Left ventricle myocardium inferior (tissue), 1 donor: ENCODE data around the gene LATS2. TPM values are rescaled to one million over a fixed set of nuclear protein-coding genes. Genes with fewer than 3 reads are reported as not detected.

Source experiments
- DNase-seq: peaks from one replicate; pipeline ENCODE4 v3.0.0-alpha.2; 2020
- H3K27ac ChIP-seq: fragments of 200-600 bp; replicated peaks from 2 replicates; pipeline ENCODE4 v1.8.0; 2021
- H3K27me3 ChIP-seq: fragments of 200-600 bp; 2 replicates; pipeline ENCODE4 v1.8.0; 2021; ENCODE audit warnings: low read depth
- H3K36me3 ChIP-seq: fragments of 200-600 bp; 2 replicates; pipeline ENCODE4 v1.8.0; 2021
- H3K4me1 ChIP-seq: fragments of 200-600 bp; 2 replicates; pipeline ENCODE4 v1.8.0; 2021
- H3K4me3 ChIP-seq: fragments of 200-600 bp; 2 replicates; pipeline ENCODE4 v1.8.0; 2021; ENCODE audit warnings: mild to moderate bottlenecking, moderate library complexity
- H3K9me3 ChIP-seq: fragments of 200-600 bp; replicated peaks from 2 replicates; pipeline ENCODE4 v1.8.0; 2021
- CTCF ChIP-seq: fragments of 200-600 bp; IDR thresholded peaks from 2 replicates; pipeline ENCODE4 v1.8.0; 2021; ENCODE audit warnings: antibody characterized with exemption, mild to moderate bottlenecking, borderline replicate concordance
- intact Hi-C: fragments of 100-400 bp; cut with micrococcal nuclease; formaldehyde crosslinking; loops from one replicate; pipeline ENCODE4 v1.11.0; 2022
- total RNA-seq: library from RNA; stranded (reverse); fragmentation: NEBNext Ultra II Directional; extraction: Animal tissue kit (Norgen Biotek cat#: 25700); gene quantifications from one replicate; pipeline ENCODE4 v1.2.1, GENCODE V29; 2021
- donor health status: DM: no; HTN: yes; CAD: no; lungs with severe emphysema.

Gene LATS2
- total RNA-seq, 1 donor from 2014 or later, result 20.2 TPM

GRCh38 chr13:20990910-20991525, 70.4 kb downstream of the LATS2 start:
- H3K4me3 ChIP-seq, result no peak overlapping the region
- intact Hi-C loops, result no loop called here
- no peak for DNase-seq
- H3K4me1 ChIP-seq, result peaks cover 34% of the 10 kb centered on the region
- peak overlapping the region; percentile 59 for H3K27ac ChIP-seq
- H3K36me3 ChIP-seq, result peaks cover 46% of the 10 kb centered on the region
- H3K27me3 ChIP-seq, result no peaks in the 10 kb centered on the region
- TF ChIP-seq CTCF, result no peak
- no peaks in the 10 kb centered on the region for H3K9me3 ChIP-seq

- no peak for TF ChIP-seq CTCF
- Histone ChIP-seq H3K27ac (peak overlapping the region; percentile 59), H3K4me1 (peaks cover 23% of the 10 kb centered on the region), H3K9me3 (no peaks in the 10 kb centered on the region), H3K27me3 (no peaks in the 10 kb centered on the region), H3K4me3 (no peak overlapping the region), H3K36me3 (peaks cover 55% of the 10 kb centered on the region)
- DNase-seq, result no peak
- intact Hi-C loops, result no loop called here
These were observed 71.6 kb downstream of the LATS2 start for GRCh38 chr13:20989656-20990321.

- no peak for TF ChIP-seq CTCF
- Histone ChIP-seq H3K27me3 (no peaks in the 10 kb centered on the region), H3K27ac (peak overlapping the region; percentile 59), H3K9me3 (no peaks in the 10 kb centered on the region), H3K4me3 (no peak overlapping the region), H3K4me1 (peaks cover 23% of the 10 kb centered on the region), H3K36me3 (peaks cover 55% of the 10 kb centered on the region)
- no peak for DNase-seq
- intact Hi-C loops, result no loop called here
These were observed 72.3 kb downstream of the LATS2 start for GRCh38 chr13:20988909-20989655.

GRCh38 chr13:20988033-20988908, 73.1 kb downstream of the LATS2 start:
- DNase-seq, result no peak
- Histone ChIP-seq H3K9me3 (no peaks in the 10 kb centered on the region), H3K36me3 (peaks cover 62% of the 10 kb centered on the region), H3K4me1 (peaks cover 14% of the 10 kb centered on the region), H3K4me3 (no peak overlapping the region), H3K27ac (no peak overlapping the region), H3K27me3 (no peaks in the 10 kb centered on the region)
- TF ChIP-seq CTCF, result no peak
- intact Hi-C loops, result no loop called here

- H3K27ac ChIP-seq, result no peak overlapping the region
- peaks cover 13% of the 10 kb centered on the region for H3K4me1 ChIP-seq
- H3K4me3 ChIP-seq, result no peak overlapping the region
- intact Hi-C loops, result no loop called here
- H3K9me3 ChIP-seq, result no peaks in the 10 kb centered on the region
- no peaks in the 10 kb centered on the region for H3K27me3 ChIP-seq
- no peak for TF ChIP-seq CTCF
- H3K36me3 ChIP-seq, result peaks cover 68% of the 10 kb centered on the region
- DNase-seq, result no peak
These were observed 73.8 kb downstream of the LATS2 start for GRCh38 chr13:20987599-20987998.
